GM19239 (cell line): Measurements from ENCODE around the gene MICALL1.

Experiments used
- DNase-seq: peaks from one replicate; pipeline ENCODE4 v3.0.0; 2011; ENCODE audit warnings: low spot score; ENCODE audit not compliant: insufficient read length
- FAIRE-seq: peaks from 2 replicates; lab custom pipeline; 2011; peaks lifted over from hg19 to GRCh38; lab: Jason Lieb, UNC

MICALL1 gene

DNA sequence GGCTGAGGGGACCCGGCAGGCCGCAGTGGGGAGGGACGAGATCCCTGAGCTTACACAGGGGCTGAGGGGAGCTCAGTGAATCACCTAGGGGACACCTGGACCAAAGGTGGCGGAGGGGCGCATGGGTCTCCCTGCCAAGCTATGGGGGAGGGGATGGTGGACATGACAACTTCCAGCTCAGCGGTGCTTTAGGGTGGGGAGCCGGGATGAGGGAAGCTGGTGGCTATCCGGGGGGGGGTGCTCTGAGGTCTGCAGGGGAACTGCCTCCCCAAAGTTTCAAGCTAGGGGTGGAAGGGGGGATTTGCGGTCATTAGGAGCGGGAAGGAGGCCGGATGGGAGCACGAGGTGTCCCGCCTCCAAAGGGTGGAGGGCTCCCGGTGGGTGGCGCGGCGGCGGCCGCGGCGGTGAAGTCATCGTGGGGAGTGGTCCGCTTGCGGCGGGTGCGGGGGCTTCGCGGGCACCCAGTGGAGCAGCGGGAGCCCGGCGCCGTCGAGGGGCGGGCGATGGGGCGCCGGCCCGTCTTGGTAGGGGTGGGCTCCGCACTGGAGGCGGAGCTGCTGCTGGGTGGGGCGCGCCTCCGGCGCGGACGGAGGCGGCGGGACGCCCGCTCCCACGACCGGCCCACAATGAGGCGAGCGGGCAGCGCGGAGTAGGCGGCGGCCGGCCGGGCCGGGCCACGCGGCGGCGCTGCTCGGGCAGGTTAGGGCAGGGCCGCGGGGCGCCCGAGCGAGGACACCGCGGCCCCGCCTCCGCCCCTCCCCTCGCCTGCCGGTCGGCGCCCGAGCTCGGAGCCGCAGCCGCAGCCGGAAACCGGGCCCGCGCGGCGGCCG, at the start of gene MICALL1:
Gene MICALL1 (plus strand): TSS at position 764 of the 830 bp plus-strand sequence. CDS start 126 bp downstream, outside the sequence.
- DNase-seq, result peak; percentile 97
- peak; percentile 8 for FAIRE-seq

DNA sequence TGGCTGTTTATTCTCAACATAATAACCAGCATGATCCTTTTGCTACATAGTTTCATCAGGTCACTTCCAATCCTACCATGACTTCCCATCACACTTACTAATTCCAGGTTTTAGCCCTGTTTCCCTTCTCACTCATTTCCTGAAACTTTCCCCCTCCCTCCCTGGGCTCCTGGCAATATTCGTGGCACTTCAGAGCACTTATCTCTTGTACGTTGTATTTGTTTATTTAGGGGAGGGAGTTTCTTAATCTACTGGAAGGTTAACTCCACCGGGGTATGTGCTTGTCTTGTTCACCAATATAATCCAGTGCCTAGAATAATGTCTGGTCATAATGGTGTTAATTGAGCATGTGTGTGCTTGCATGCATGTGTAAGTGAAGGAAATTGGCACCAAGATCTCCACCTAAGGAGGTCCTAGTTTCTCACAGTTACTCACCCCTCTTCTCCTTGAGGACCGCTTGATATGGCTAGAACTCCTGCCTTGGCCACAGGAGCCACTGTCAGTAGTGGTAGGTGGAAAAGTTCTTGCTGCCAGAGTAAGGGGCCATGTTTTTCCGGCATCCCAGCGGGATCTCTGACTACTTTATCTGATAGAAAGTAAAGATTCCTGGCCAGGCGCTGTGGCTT, 45.2 kb upstream of the MICALL1 start:
- FAIRE-seq (peak; percentile 40), DNase-seq (no peak)

GRCh38 chr22:37862570-37863325, 43.3 kb upstream of the MICALL1 start:
- DNase-seq, result no peak
- FAIRE-seq, result no peak

GRCh38 chr22:37865510-37865909, 40.6 kb upstream of the MICALL1 start:
- no peak for DNase-seq
- no peak for FAIRE-seq

DNA sequence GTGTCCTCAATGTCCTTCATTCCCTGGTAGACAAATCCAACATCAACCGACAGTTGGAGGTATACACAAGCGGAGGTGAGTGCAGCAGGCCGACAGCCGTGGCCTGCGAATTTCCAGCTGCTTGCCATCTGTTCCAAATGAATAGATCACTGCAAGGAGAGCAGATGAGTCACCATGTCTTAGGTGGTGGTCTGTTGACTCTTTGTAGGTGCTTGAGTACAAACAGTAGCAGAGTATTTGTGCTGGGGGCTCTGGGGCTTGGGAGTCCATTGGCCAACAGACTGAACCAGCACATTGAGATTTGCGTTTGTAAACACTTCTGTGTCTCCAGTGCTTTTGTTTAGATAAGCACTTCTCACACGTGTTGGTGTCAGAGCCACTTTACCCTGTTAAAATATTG, 35.8 kb upstream of the MICALL1 start:
- DNase-seq (no peak), FAIRE-seq (no peak)

- FAIRE-seq, result no peak
- DNase-seq, result no peak
Measured at GRCh38 chr22:37880668-37881440, 25.2 kb upstream of the MICALL1 start.

DNA sequence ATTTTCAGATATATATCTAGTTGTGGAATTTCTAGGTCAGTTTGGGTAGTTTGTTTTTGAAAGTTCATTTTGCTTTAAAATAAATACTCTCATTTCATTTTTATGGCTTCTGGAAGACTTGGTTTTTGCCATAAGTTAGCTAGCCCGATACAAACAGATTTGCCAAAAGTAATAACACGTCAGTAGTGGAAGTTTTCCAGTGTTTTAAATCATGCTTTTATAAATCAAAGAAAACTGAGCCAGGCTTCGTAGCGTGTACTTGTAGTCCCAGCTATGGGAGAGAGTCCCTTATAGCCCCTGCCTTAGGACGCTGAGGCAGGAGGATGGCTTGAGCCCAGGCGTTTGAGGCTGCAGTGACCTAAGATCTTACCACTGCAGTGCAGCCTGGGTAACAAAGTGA, 21.7 kb upstream of the MICALL1 start:
- DNase-seq (no peak), FAIRE-seq (no peak)

DNA sequence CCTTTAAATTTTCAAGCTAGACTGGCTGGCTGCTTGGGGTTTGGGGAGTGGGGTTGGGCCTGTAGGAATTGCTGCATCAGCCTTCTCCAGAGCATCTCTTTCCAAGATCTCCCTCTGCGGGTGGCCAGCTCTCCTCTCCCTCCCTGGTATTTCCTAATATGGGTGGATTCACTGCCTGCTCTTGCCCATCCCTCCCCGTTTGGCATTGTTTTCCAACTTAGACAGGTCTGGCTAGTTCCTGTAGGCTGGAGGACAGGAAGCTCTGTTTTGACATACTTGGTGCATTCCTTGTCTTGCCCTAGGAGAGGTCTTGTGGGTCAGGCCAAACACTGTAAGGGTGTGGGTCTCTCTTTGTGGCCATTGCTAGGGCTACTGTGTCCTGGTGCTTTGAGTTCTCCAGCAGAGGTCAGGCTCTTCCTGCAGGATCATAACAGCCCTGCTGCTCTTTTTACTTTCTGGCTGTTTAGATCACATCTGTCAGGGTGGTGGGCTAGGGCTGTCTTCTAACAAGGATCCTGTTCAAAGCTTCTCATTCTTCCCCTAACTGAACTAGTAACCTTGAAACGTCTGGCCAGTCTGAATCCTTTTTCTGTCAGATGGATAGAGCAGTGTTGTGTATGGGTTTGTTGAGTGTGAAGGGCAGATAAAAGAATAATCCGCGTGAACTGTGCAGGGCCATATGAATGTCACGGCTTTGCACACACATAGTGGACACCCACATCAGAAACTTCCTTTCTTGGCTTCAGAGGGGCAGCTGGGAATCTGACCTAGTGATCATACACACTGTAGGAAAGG, 18.3 kb upstream of the MICALL1 start:
- FAIRE-seq (peak; percentile 40), DNase-seq (no peak)

DNA sequence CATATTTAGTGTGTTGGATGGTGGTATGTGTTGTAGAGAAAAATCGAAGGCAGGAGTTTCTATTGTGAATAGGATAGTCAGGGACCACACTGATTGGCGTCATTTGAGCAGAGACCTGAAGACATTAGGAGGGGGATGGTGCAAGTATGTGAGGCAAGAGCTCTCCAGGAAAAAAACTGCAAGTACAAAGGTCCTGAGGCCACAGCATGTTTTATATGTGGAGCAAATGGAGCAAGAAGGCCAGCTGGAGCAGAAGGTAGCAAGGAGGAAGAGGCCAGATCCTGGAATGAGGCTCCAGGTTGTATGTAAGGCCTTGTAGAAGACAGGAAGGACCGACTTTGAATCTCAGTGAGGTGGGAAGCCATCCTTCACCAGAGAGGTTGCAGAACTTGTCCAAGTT, 14.2 kb upstream of the MICALL1 start:
- no peak for FAIRE-seq
- DNase-seq, result no peak

GRCh38 chr22:37892566-37893335, 13.3 kb upstream of the MICALL1 start:
- FAIRE-seq (no peak), DNase-seq (no peak)

DNA sequence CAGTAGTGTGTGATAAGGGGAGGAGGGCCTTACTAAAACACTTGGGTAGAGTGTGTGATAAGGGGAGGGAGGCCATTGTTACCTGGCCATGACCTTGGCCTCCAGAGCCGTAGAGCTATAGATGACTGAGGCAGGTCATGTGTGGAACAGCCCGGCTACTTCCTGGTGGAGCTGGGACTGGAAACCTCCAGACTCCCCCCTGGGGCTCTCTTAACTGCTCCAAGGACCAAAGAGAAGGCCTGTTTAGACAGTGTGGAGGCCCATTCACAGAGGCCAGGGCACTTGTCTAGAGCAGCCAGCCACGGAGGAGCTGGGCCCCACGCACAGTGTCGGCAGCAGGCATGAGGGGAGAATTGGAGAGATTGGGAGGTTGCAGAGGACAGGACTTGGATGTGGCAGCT, 12.5 kb upstream of the MICALL1 start:
- FAIRE-seq, result no peak
- no peak for DNase-seq

- FAIRE-seq, result no peak
Measured at GRCh38 chr22:37894939-37895670, 11.0 kb upstream of the MICALL1 start.

DNA sequence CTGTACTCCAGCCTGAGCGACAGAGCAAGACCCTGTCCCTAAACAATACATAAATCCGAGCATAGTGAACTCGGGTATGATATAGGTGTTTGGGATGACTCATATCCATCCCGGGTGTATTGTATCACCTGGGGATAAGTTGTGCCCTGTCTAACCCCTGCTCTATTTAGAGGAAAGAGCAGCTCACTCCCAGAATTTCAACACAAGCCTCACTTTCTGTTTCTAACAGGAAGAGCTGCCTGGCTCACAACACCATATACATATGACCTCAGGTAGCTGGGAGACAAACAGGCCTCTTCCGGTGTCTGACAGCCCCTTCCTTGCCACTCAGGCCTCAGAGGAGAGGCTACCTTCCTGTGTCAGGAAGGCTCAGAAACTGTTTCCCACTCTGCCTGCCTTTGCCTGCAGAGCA, 9.9 kb upstream of the MICALL1 start:
- DNase-seq (peak; percentile 78), FAIRE-seq (peak; percentile 93)

More at GRCh38 chr22:37894939-37895670, 11.0 kb upstream of the MICALL1 start:
- no peak for DNase-seq

DNA sequence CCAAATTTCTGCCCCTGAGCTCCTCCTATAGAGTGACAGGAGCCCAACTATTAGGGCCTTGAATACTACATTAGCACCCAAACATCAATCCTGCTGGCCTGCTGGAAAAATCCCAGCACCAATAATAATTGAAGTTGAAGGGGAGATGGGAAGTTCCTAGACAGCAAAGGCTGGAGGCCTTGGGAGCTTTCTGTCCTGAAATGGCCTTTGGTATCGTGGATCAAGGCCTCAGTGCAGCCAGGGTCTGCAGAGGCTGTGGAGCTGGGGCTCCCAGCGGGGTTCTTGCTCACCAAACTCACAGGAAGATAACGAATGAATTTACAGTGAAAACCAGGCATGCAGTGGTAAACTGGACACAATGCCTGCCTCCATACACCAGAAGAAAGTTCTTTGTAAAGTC, 9.2 kb upstream of the MICALL1 start:
- FAIRE-seq (no peak), DNase-seq (no peak)

DNA sequence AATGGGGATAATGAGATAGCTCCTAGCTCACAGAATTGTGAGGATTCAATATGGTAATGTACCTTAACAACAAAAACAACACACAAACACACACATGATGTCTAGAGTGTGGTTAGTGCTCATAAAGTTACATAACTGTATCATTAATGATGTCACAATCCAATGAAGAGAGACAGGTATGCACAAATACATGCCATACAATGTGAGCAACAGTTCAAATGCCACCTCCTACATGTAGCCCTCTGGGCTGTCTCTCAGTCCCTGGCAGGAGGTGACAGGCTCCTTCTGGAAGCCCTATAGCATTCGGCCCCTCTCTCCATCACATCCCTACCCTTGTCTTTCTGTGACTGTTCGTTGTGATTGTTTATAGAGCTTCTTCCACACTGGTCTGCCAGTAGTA, 8.3 kb upstream of the MICALL1 start:
- no peak for FAIRE-seq
- no peak for DNase-seq

GRCh38 chr22:37898441-37899181, 7.5 kb upstream of the MICALL1 start:
- FAIRE-seq, result no peak
- DNase-seq, result no peak
